Calu3 (cell line): ENCODE results near the gene AMN. TPM values are rescaled to one million over a fixed set of nuclear protein-coding genes. Genes with fewer than 3 reads are reported as not detected.

ENCODE experiments used
- BruUV-seq: library from RNA; stranded (reverse); fragments of 400-500 nt; replicated peaks from 2 replicates; lab custom pipeline; 2021; lab: Mats Ljungman, UMichigan
- CTCF ChIA-PET: fragments of 300-600 bp; sonication (Branson Sonifier 250); formaldehyde crosslinking; loops from one replicate; lab custom pipeline; 2022; ENCODE audit warnings: antibody characterized with exemption; lab: Charles Lee
- DNase-seq: peaks from one replicate; pipeline ENCODE4 v3.0.0; 2022
- H3K27ac Mint-ChIP-seq: one replicate; pipeline ENCODE4 v1.8.0; 2022; ENCODE audit warnings: mixed read lengths; ENCODE audit not compliant: unreplicated experiment
- H3K27me3 Mint-ChIP-seq: one replicate; pipeline ENCODE4 v1.8.0; 2022; ENCODE audit warnings: mixed read lengths; ENCODE audit not compliant: unreplicated experiment
- H3K36me3 Mint-ChIP-seq: one replicate; pipeline ENCODE4 v1.8.0; 2022; ENCODE audit warnings: mild to moderate bottlenecking, moderate library complexity, mixed read lengths; ENCODE audit not compliant: insufficient read depth, unreplicated experiment
- H3K4me1 Mint-ChIP-seq: one replicate; pipeline ENCODE4 v1.8.0; 2022; ENCODE audit warnings: mild to moderate bottlenecking, low read depth, mixed read lengths; ENCODE audit not compliant: unreplicated experiment
- H3K4me3 Mint-ChIP-seq: one replicate; pipeline ENCODE4 v1.8.0; 2022; ENCODE audit warnings: mild to moderate bottlenecking, low read depth, moderate library complexity, mixed read lengths; ENCODE audit not compliant: unreplicated experiment
- H3K9me3 Mint-ChIP-seq: one replicate; pipeline ENCODE4 v1.8.0; 2022; ENCODE audit warnings: low read depth, mixed read lengths; ENCODE audit not compliant: unreplicated experiment
- CTCF ChIP-seq: fragments of 200-600 bp; IDR thresholded peaks from one replicate; pipeline ENCODE4 v1.8.0; 2022; ENCODE audit warnings: antibody characterized with exemption; ENCODE audit not compliant: unreplicated experiment
- intact Hi-C: fragments of 100-400 bp; cut with micrococcal nuclease; formaldehyde crosslinking; loops from one replicate; pipeline ENCODE4 v1.10.0; 2022; ENCODE audit not compliant: unreplicated experiment
- total RNA-seq: library from RNA; stranded (reverse); gene quantifications from 2 replicates; pipeline ENCODE4 v1.2.3, GENCODE V29; 2022

The AMN gene
- total RNA-seq, 1 experiment from 2014 or later, result 13.7 TPM

GRCh38 chr14:102903248-102903888 is 19.1 kb upstream of the AMN start:
- CTCF ChIA-PET, result no interaction called here
- Mint-ChIP-seq H3K4me1 (no peaks in the 10 kb centered on the region), H3K9me3 (no peaks in the 10 kb centered on the region), H3K27ac (no peak overlapping the region), H3K4me3 (no peak overlapping the region), H3K36me3 (peaks cover 10% of the 10 kb centered on the region), H3K27me3 (no peaks in the 10 kb centered on the region)
- intact Hi-C loops, result no loop called here
- BruUV-seq, result no TSS peak
- no peak for DNase-seq
- no peak for TF ChIP-seq CTCF

GRCh38 chr14:102903889-102904512 is 18.5 kb upstream of the AMN start:
- peaks cover 10% of the 10 kb centered on the region for H3K36me3 Mint-ChIP-seq
- intact Hi-C loops, result no loop called here
- TF ChIP-seq CTCF, result no peak
- H3K27me3 Mint-ChIP-seq, result no peaks in the 10 kb centered on the region
- H3K4me1 Mint-ChIP-seq, result no peaks in the 10 kb centered on the region
- no peak overlapping the region for H3K27ac Mint-ChIP-seq
- no peak for DNase-seq
- BruUV-seq, result no TSS peak
- no peak overlapping the region for H3K4me3 Mint-ChIP-seq
- no peaks in the 10 kb centered on the region for H3K9me3 Mint-ChIP-seq
- CTCF ChIA-PET, result no interaction called here

DNA sequence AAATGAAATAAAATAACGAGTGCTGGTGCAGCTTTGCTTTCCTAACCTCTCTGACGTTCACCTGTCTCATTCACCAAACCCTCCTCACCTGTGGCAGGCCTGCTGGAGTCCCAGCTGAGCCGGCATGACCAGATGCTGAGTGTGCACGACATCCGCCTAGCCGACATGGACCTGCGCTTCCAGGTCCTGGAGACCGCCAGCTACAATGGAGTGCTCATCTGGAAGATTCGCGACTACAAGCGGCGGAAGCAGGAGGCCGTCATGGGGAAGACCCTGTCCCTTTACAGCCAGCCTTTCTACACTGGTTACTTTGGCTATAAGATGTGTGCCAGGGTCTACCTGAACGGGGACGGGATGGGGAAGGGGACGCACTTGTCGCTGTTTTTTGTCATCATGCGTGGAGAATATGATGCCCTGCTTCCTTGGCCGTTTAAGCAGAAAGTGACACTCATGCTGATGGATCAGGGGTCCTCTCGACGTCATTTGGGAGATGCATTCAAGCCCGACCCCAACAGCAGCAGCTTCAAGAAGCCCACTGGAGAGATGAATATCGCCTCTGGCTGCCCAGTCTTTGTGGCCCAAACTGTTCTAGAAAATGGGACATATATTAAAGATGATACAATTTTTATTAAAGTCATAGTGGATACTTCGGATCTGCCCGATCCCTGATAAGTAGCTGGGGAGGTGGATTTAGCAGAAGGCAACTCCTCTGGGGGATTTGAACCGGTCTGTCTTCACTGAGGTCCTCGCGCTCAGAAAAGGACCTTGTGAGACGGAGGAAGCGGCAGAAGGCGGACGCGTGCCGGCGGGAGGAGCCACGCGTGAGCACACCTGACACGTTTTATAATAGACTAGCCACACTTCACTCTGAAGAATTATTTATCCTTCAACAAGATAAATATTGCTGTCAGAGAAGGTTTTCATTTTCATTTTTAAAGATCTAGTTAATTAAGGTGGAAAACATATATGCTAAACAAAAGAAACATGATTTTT is 17.1 kb upstream of the AMN start:
- H3K27me3 Mint-ChIP-seq, result no peaks in the 10 kb centered on the region
- peaks cover 20% of the 10 kb centered on the region for H3K36me3 Mint-ChIP-seq
- H3K4me1 Mint-ChIP-seq, result no peaks in the 10 kb centered on the region
- TF ChIP-seq CTCF, result no peak
- no peak overlapping the region for H3K4me3 Mint-ChIP-seq
- no peak overlapping the region for H3K27ac Mint-ChIP-seq
- intact Hi-C loops, result no loop called here
- BruUV-seq, result no TSS peak
- CTCF ChIA-PET, result interaction anchor here (0.7 kb wide), 1 partner anchor 678 kb away, joined by 3 read pairs; no protein-coding TSS in a partner anchor
- no peaks in the 10 kb centered on the region for H3K9me3 Mint-ChIP-seq
- DNase-seq, result no peak

DNA sequence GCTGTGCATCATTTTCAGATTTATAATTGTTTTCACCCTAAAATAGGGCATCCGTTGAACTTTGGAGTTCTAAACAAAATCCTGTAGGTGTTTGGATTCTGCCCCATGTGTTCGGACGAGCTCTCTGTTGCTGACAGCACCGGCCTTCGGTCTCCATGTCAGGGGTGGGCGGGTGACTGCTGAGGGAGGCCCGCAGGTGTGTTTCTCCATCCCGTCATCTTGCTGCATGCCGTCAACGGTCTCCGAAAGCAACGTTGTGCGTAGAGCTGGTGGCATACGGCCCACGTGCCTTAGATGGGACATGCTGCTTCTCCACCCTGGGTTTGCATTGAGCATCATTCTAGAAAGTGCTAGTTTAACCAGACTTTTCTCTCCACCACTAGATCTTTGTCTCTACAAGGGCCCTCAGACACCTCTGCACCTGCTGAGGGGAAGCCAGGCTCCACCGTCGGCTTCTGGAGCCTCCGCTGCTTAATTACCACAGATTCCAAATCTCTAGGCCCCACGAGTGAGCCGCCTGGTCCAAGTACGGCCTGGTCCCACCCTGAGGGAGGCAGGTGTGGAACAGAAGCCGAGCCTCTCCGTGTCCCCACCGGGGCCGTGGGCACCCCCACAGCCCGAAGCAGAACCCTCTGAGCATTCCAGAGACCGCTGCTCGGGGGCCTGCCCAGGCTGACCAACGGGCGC is 15.7 kb upstream of the AMN start:
- intact Hi-C loops, result no loop called here
- H3K4me1 Mint-ChIP-seq, result no peaks in the 10 kb centered on the region
- H3K9me3 Mint-ChIP-seq, result no peaks in the 10 kb centered on the region

More for the DNA sequence above, 15.7 kb upstream of the AMN start:
- no peak for TF ChIP-seq CTCF
- no peaks in the 10 kb centered on the region for H3K27me3 Mint-ChIP-seq
- no peak overlapping the region for H3K27ac Mint-ChIP-seq
- BruUV-seq, result no TSS peak
- CTCF ChIA-PET, result no interaction called here
- no peak overlapping the region for H3K4me3 Mint-ChIP-seq
- H3K36me3 Mint-ChIP-seq, result peaks cover 20% of the 10 kb centered on the region
- DNase-seq, result no peak
